Measurements from ENCODE around the gene FBXO40. TPM values are rescaled to one million over a fixed set of nuclear protein-coding genes. Genes with fewer than 3 reads are reported as not detected.
"Not testable (repeated sequence)": the region's sequence is repeated elsewhere in the genome, so short reads cannot be mapped to it uniquely, and the experiment has no call there.

FBXO40 gene
- 3.4 TPM for polyA plus RNA-seq (ENCODE audit: insufficient read length)

- no peak for DNase-seq (ENCODE audit: low read depth)
Measured at GRCh38 chr3:121592856-121593702, at the start of gene FBXO40. TSS of gene FBXO40 (plus strand) at chr3:121593379. CDS start at chr3:121620576, 27,197 bp downstream.

- DNase-seq (ENCODE audit: low read depth) = no peak
Measured at GRCh38 chr3:121545049-121545573, 48.1 kb upstream of the FBXO40 start.

GRCh38 chr3:121545574-121546455, 47.4 kb upstream of the FBXO40 start, which contains the start of gene POLQ:
TSS of gene POLQ (minus strand) at chr3:121545988. CDS start at chr3:121545877, 111 bp downstream.
- peak; percentile 89 for DNase-seq (ENCODE audit: low read depth)

GRCh38 chr3:121552379-121552778, 40.8 kb upstream of the FBXO40 start:
- no peak for DNase-seq (ENCODE audit: low read depth)

GRCh38 chr3:121552797-121553196, 40.4 kb upstream of the FBXO40 start:
- no peak for DNase-seq (ENCODE audit: low read depth)

GRCh38 chr3:121557426-121557934, 35.7 kb upstream of the FBXO40 start:
- DNase-seq (ENCODE audit: low read depth) = no peak

GRCh38 chr3:121562148-121562547, 31.0 kb upstream of the FBXO40 start:
- DNase-seq (ENCODE audit: low read depth) = no peak

GRCh38 chr3:121566773-121567172, 26.4 kb upstream of the FBXO40 start:
- no peak for DNase-seq (ENCODE audit: low read depth)

- DNase-seq (ENCODE audit: low read depth) = no peak
Measured at GRCh38 chr3:121567649-121568048, 25.5 kb upstream of the FBXO40 start, which contains the start of gene ARGFX. TSS of gene ARGFX (plus strand) at chr3:121567949. CDS start at chr3:121570714, 2,765 bp downstream.

- no peak for DNase-seq (ENCODE audit: low read depth)
Measured at GRCh38 chr3:121574449-121574848, 18.7 kb upstream of the FBXO40 start.

- DNase-seq (ENCODE audit: low read depth) = no peak
Measured at GRCh38 chr3:121581691-121582090, 11.5 kb upstream of the FBXO40 start.

GRCh38 chr3:121584418-121584817, 8.8 kb upstream of the FBXO40 start:
- DNase-seq (ENCODE audit: low read depth) = no peak

- not testable (repeated sequence) for DNase-seq (ENCODE audit: low read depth)
Measured at GRCh38 chr3:121593806-121594205, 627 bp downstream of the FBXO40 start.

- DNase-seq (ENCODE audit: low read depth) = no peak
Measured at GRCh38 chr3:121594850-121595249, 1.7 kb downstream of the FBXO40 start.

- no peak for DNase-seq (ENCODE audit: low read depth)
Measured at GRCh38 chr3:121595765-121596406, 2.7 kb downstream of the FBXO40 start.

- DNase-seq (ENCODE audit: low read depth) = no peak
Measured at GRCh38 chr3:121598564-121598963, 5.4 kb downstream of the FBXO40 start.

- DNase-seq (ENCODE audit: low read depth) = not testable (repeated sequence)
Measured at GRCh38 chr3:121599900-121600299, 6.7 kb downstream of the FBXO40 start.

- no peak for DNase-seq (ENCODE audit: low read depth)
Measured at GRCh38 chr3:121601212-121601812, 8.1 kb downstream of the FBXO40 start.

GRCh38 chr3:121604759-121605158, 11.6 kb downstream of the FBXO40 start:
- DNase-seq (ENCODE audit: low read depth) = no peak

- no peak for DNase-seq (ENCODE audit: low read depth)
Measured at GRCh38 chr3:121606106-121606505, 12.9 kb downstream of the FBXO40 start.

- DNase-seq (ENCODE audit: low read depth) = no peak
Measured at GRCh38 chr3:121619691-121620090, 26.5 kb downstream of the FBXO40 start.
